ENCODE results near the gene GFI1B. TPM values are rescaled to one million over a fixed set of nuclear protein-coding genes. Genes with fewer than 3 reads are reported as not detected.
"Not testable (repeated sequence)": the region's sequence is repeated elsewhere in the genome, so short reads cannot be mapped to it uniquely, and the experiment has no call there.

The GFI1B gene
- total and polyA plus RNA-seq, 12 donors: 0.03 to 0.78 (median 0.30) TPM; not detected in 8

DNA sequence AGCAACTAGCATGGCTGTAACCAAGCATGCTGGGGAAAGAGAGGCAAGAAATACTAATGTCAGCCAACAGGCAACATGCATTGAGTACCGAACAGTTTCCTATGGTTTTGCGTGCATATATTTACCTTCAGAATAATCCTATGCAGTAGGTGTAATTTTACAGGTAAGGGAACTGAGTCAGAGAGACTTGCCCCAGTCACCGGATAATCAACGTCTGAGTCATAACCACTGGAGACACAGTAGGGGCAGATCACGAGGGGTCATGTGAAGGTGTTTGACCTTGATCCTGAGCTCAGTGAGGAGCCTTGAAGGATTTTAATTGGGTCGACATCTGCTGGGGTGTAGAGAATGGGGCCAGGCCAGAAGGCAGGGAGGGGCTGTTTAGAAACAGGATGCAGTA, 20.7 kb upstream of the GFI1B start:
- no peak overlapping the region for H3K27ac ChIP-seq
- H3K36me3 ChIP-seq (replicated peaks in 1 of 2): no peaks in the 10 kb centered on the region
- H3K27me3 ChIP-seq: no peaks in the 10 kb centered on the region
- H3K9me3 ChIP-seq (replicated peaks in 1 of 3): no peaks in the 10 kb centered on the region
- H3K4me1 ChIP-seq (replicated peaks in 1 of 2): no peaks in the 10 kb centered on the region
- DNase-seq: no peak
- no peak for TF ChIP-seq POLR2A (IDR thresholded peaks at IDR 0.05)
- TF ChIP-seq, protein P1, sequence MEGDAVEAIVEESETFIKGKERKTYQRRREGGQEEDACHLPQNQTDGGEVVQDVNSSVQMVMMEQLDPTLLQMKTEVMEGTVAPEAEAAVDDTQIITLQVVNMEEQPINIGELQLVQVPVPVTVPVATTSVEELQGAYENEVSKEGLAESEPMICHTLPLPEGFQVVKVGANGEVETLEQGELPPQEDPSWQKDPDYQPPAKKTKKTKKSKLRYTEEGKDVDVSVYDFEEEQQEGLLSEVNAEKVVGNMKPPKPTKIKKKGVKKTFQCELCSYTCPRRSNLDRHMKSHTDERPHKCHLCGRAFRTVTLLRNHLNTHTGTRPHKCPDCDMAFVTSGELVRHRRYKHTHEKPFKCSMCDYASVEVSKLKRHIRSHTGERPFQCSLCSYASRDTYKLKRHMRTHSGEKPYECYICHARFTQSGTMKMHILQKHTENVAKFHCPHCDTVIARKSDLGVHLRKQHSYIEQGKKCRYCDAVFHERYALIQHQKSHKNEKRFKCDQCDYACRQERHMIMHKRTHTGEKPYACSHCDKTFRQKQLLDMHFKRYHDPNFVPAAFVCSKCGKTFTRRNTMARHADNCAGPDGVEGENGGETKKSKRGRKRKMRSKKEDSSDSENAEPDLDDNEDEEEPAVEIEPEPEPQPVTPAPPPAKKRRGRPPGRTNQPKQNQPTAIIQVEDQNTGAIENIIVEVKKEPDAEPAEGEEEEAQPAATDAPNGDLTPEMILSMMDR (IDR thresholded peaks at IDR 0.05): no peak
- intact Hi-C loops (cut with DNase I): no loop called here
- H3K4me3 ChIP-seq: no peak overlapping the region
- WGBS, 4 donors: 68 to 79% (median 77%) methylated on average over 6 of the region's 6 CpGs

DNA sequence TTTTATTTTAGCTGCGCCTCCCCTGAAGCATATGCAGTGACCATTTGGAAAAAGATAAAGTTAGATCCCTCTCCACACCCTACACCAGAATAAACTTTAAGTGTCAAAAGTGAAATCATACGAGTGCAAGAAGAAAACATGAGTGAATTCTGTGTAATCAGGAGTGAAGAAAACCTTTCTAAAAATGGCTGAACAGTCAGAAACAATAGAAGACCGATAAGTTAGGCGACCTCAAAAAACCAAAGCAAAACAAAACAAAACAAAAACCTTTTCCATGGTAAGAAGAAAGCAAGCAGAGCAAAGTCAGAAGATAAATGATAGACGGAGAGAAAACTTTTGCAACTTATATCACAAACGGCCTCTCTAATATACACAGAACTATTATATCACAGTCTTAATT, 17.5 kb upstream of the GFI1B start:
- H3K27ac ChIP-seq: no peak overlapping the region
- no peaks in the 10 kb centered on the region for H3K27me3 ChIP-seq
- no peaks in the 10 kb centered on the region for H3K4me1 ChIP-seq (replicated peaks in 1 of 2)
- intact Hi-C loops (cut with DNase I): no loop called here
- H3K36me3 ChIP-seq (replicated peaks in 1 of 2): no peaks in the 10 kb centered on the region
- H3K4me3 ChIP-seq: no peak overlapping the region
- DNase-seq: no peak
- H3K9me3 ChIP-seq (replicated peaks in 1 of 3): no peaks in the 10 kb centered on the region
- no peak for TF ChIP-seq POLR2A (IDR thresholded peaks at IDR 0.05)
- TF ChIP-seq, protein P1 (IDR thresholded peaks at IDR 0.05): no peak
- WGBS, 4 donors: 73 to 83% (median 77%) methylated on average over 6 of the region's 6 CpGs

- DNase-seq: no peak
- TF ChIP-seq, protein P1 (IDR thresholded peaks at IDR 0.05): no peak
- no peak for TF ChIP-seq POLR2A (IDR thresholded peaks at IDR 0.05)
- intact Hi-C loops (cut with DNase I): no loop called here
- WGBS, 4 donors: 82 to 93% (median 87%) methylated on average over 9 of the region's 9 CpGs
- Histone ChIP-seq H3K4me3 (no peak overlapping the region), H3K9me3 (replicated peaks in 1 of 3) (no peaks in the 10 kb centered on the region), H3K36me3 (replicated peaks in 1 of 2) (no peaks in the 10 kb centered on the region), H3K27me3 (peaks cover 11% of the 10 kb centered on the region), H3K4me1 (replicated peaks in 1 of 2) (no peaks in the 10 kb centered on the region), H3K27ac (no peak overlapping the region)
Observed at GRCh38 chr9:132965478-132965877, 13.0 kb upstream of the GFI1B start.

GRCh38 chr9:132967908-132968307, 10.6 kb upstream of the GFI1B start:
- H3K9me3 ChIP-seq (replicated peaks in 1 of 3); intact Hi-C loops (cut with DNase I); H3K27ac ChIP-seq; H3K4me1 ChIP-seq (replicated peaks in 1 of 2); H3K4me3 ChIP-seq; DNase-seq; H3K36me3 ChIP-seq (replicated peaks in 1 of 2): not testable (repeated sequence)
- peaks cover 11% of the 10 kb centered on the region for H3K27me3 ChIP-seq
- WGBS, 4 donors: 83 to 94% (median 86%) methylated on average over 3 of the region's 3 CpGs

DNA sequence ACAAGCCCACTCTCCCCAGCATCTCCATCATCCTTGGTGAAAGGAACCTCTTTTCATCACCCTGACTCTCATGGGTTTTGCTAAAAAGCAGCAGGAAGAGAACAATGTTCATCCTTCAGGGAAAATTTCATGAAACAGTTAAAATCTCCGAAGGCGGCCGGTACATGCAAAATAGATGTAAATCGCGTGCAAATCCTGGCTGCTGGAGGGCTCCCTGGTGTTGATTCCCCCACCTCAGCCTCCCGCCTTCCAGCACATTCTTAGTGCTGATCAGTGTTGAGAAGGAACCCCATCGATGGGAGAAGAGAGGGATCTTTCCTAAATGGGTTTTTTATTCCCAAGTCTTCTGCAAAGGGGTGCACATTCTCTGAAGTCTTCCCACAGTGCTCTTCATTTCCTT, 8.7 kb upstream of the GFI1B start:
- Histone ChIP-seq H3K27me3 (peaks cover 11% of the 10 kb centered on the region), H3K4me3 (no peak overlapping the region), H3K9me3 (replicated peaks in 1 of 3) (no peaks in the 10 kb centered on the region), H3K4me1 (replicated peaks in 1 of 2) (no peaks in the 10 kb centered on the region), H3K36me3 (replicated peaks in 1 of 2) (no peaks in the 10 kb centered on the region), H3K27ac (no peak overlapping the region)
- DNase-seq: no peak
- WGBS, 4 donors: 61 to 69% (median 64%) methylated on average over 7 of the region's 7 CpGs
- TF ChIP-seq POLR2A (IDR thresholded peaks at IDR 0.05): no peak
- TF ChIP-seq, protein P1 (IDR thresholded peaks at IDR 0.05): no peak
- intact Hi-C loops (cut with DNase I): no loop called here

Measured in adrenal gland (tissue), 12 donors.